Skeletal muscle cell (primary cell): Measurements from ENCODE around the gene ATP2B2.

ENCODE experiments used
- DNase-seq: peaks from one replicate; pipeline ENCODE4 v3.0.0-alpha.2; 2010; ENCODE audit warnings: low read depth
- H3K4me3 ChIP-seq: 2 replicates; pipeline ENCODE4 v1.5.1; 2011; ENCODE audit warnings: low read depth, mild to moderate bottlenecking, control low read depth, low read length, moderate library complexity

The ATP2B2 gene

GRCh38 chr3:10343526-10343925 is 161.9 kb downstream of the ATP2B2 start:
- no peak for DNase-seq
- no peak overlapping the region for H3K4me3 ChIP-seq

GRCh38 chr3:10342781-10343180 is 162.6 kb downstream of the ATP2B2 start:
- no peak for DNase-seq

GRCh38 chr3:10341901-10342398 is 163.4 kb downstream of the ATP2B2 start:
- no peak overlapping the region for H3K4me3 ChIP-seq
- DNase-seq: no peak

More at GRCh38 chr3:10342781-10343180, 162.6 kb downstream of the ATP2B2 start:
- H3K4me3 ChIP-seq: no peak overlapping the region

- no peak overlapping the region for H3K4me3 ChIP-seq
- no peak for DNase-seq
Measured at GRCh38 chr3:10340476-10340875, 164.9 kb downstream of the ATP2B2 start.

- DNase-seq: no peak
- H3K4me3 ChIP-seq: no peak overlapping the region
Measured at GRCh38 chr3:10340046-10340445, 165.3 kb downstream of the ATP2B2 start.

GRCh38 chr3:10339376-10339955 is 165.9 kb downstream of the ATP2B2 start:
- no peak for DNase-seq
- no peak overlapping the region for H3K4me3 ChIP-seq

- DNase-seq: no peak
- H3K4me3 ChIP-seq: no peak overlapping the region
Measured at GRCh38 chr3:10338591-10339353, 166.6 kb downstream of the ATP2B2 start.

GRCh38 chr3:10338164-10338470 is 167.3 kb downstream of the ATP2B2 start:
- DNase-seq: no peak
- no peak overlapping the region for H3K4me3 ChIP-seq

- no peak overlapping the region for H3K4me3 ChIP-seq
- DNase-seq: no peak
Measured at GRCh38 chr3:10337323-10338163, 167.8 kb downstream of the ATP2B2 start.

GRCh38 chr3:10336761-10337160 is 168.6 kb downstream of the ATP2B2 start:
- no peak for DNase-seq
- no peak overlapping the region for H3K4me3 ChIP-seq

- no peak overlapping the region for H3K4me3 ChIP-seq
- no peak for DNase-seq
Measured at GRCh38 chr3:10335871-10336622, 169.3 kb downstream of the ATP2B2 start.

- H3K4me3 ChIP-seq: no peak overlapping the region
Measured at GRCh38 chr3:10335190-10335738, 170.1 kb downstream of the ATP2B2 start.

GRCh38 chr3:10334459-10334858 is 170.9 kb downstream of the ATP2B2 start:
- no peak overlapping the region for H3K4me3 ChIP-seq
- DNase-seq: no peak

More at GRCh38 chr3:10335190-10335738, 170.1 kb downstream of the ATP2B2 start:
- no peak for DNase-seq

- DNase-seq: no peak
- no peak overlapping the region for H3K4me3 ChIP-seq
Measured at GRCh38 chr3:10334042-10334441, 171.3 kb downstream of the ATP2B2 start.

GRCh38 chr3:10333349-10333650 is 172.1 kb downstream of the ATP2B2 start:
- no peak overlapping the region for H3K4me3 ChIP-seq
- DNase-seq: no peak

- no peak for DNase-seq
- H3K4me3 ChIP-seq: no peak overlapping the region
Measured at GRCh38 chr3:10332481-10333348, 172.7 kb downstream of the ATP2B2 start.

- no peak for DNase-seq
- H3K4me3 ChIP-seq: no peak overlapping the region
Measured at GRCh38 chr3:10331320-10331719, 174.1 kb downstream of the ATP2B2 start.

- H3K4me3 ChIP-seq: no peak overlapping the region
- DNase-seq: no peak
Measured at GRCh38 chr3:10330319-10330718, 175.1 kb downstream of the ATP2B2 start.
